Loucy (cell line): ENCODE data around the gene C22orf15.
"Not testable (repeated sequence)": the region's sequence is repeated elsewhere in the genome, so short reads cannot be mapped to it uniquely, and the experiment has no call there.

Source experiments
- CTCF ChIP-seq: fragments of 200-600 bp; sonication (generic); conservative IDR thresholded peaks from 2 replicates; pipeline ENCODE4 v1.5.1; 2014; ENCODE audit warnings: mild to moderate bottlenecking, antibody characterized with exemption, low read length
- EZH2phosphoT487 ChIP-seq: fragments of 200-600 bp; IDR thresholded peaks from 2 replicates; pipeline ENCODE4 v1.6.1; 2018; ENCODE audit warnings: antibody characterized with exemption, mild to moderate bottlenecking, moderate library complexity, borderline replicate concordance

GRCh38 chr22:23728108-23728507 lies 34.7 kb upstream of the C22orf15 start:
- not testable (repeated sequence) for TF ChIP-seq CTCF, EZH2phosphoT487
